Activated T-cell treated with anti-CD3 and anti-CD28 coated beads, Interleukin-2, amount 50 U/mL, for 4 hours (primary cell): ENCODE results near the gene SMNDC1. TPM values are rescaled to one million over a fixed set of nuclear protein-coding genes. Genes with fewer than 3 reads are reported as not detected.

Experiments used
- total RNA-seq, 3 donors: library from RNA; stranded (reverse); gene quantifications; one replicate each; pipeline ENCODE4 v1.2.1, GENCODE V29; 2021

Gene SMNDC1
- total RNA-seq, 3 donors from 2014 or later, result 54.7 to 56.6 (median 55.4) TPM

Other genes starting within 250 kb of the SMNDC1 start
- 10 to 100 TPM; 13.6 to 14.5 (median 14.2) TPM for gene MXI1, start 97.3 kb downstream of the SMNDC1 start, total RNA-seq
- 10 to 100 TPM; 33.5 to 57.1 (median 56.5) TPM for gene DUSP5, start 193.0 kb upstream of the SMNDC1 start, total RNA-seq